Left ventricle myocardium superior (tissue), 1 donor: ENCODE results near the gene KIF26B. TPM values are rescaled to one million over a fixed set of nuclear protein-coding genes. Genes with fewer than 3 reads are reported as not detected.
"Not testable (repeated sequence)": the region's sequence is repeated elsewhere in the genome, so short reads cannot be mapped to it uniquely, and the experiment has no call there.

Source experiments
- ATAC-seq: fragments of 200-7000 bp; cut with Tn5 transposase; one replicate; pipeline ENCODE4 v1.9.1; 2020; ENCODE audit warnings: mild to moderate bottlenecking, moderate library complexity
- DNase-seq: peaks from one replicate; pipeline ENCODE4 v3.0.0-alpha.2; 2020
- intact Hi-C: fragments of 100-400 bp; cut with micrococcal nuclease; formaldehyde crosslinking; loops from one replicate; pipeline ENCODE4 v1.11.0; 2022
- total RNA-seq: library from RNA; stranded (reverse); fragmentation: NEBNext Ultra II Directional; extraction: Animal tissue kit (Norgen Biotek cat#: 25700); gene quantifications from one replicate; pipeline ENCODE4 v1.2.1, GENCODE V29; 2021
- donor health status: DM: no; HTN: yes; CAD: no; lungs with severe emphysema.

The KIF26B gene
- total RNA-seq, 1 donor from 2014 or later: 3.1 TPM

DNA sequence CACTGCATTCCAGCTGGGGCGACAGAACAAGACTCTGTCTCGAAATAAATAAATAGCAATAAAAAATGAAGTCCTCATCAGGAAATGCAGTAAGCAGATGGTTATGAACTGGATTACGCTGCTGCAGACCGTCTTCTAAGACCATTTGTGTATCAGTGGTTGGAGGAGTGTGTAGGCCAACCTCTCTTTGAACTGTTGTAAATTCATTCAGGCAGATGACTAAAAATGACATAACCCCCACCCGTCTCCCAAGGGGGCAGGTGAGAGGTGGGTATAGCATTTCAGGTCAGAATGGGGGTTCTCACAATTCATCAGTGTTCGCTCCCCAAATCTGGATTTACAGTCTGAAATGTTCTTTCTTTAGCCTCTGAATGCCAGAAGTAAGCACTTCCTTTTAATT, 177.3 kb downstream of the KIF26B start:
- ATAC-seq (no peak), DNase-seq (no peak)
- intact Hi-C loops: no loop called here

DNA sequence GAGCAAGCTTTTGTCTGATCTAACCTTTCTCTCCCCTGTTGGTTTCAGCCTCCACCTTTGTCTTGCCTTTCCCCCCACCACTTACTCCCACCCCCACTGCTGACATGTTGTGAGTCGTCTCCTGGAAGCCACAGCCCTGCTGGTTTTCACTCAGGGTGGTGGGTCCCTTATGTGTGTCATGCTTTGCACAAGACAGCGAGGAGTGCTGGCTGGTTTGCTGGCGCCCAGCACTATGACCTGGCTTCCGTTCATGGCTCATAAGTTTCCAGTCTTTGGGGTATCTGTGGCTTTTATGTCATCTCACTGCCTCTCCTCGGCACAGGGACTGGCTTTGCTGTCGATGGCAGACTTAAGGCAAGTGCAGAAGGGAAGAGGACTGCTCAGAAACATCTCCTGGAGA, 177.7 kb downstream of the KIF26B start:
- DNase-seq (no peak), ATAC-seq (no peak)
- intact Hi-C loops: no loop called here

DNA sequence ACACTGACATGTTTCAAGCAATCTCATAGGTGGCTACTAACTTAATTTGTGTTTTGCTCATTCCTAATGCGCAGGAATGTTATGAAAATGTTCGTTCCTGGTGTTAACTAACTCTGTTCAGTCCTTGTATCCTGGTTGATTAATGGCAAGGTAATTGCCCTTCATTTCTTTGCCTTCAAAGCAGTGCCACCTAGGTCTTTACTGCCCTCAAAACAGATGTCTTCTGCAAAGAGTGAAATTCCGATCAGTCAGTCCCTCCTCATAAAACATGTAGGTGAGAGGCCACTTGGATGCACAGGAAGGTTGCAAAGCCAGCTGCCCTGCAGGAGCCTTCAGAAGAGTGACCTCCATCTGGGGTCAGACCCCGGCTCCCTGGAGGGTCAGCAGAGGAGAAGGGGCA, 179.4 kb downstream of the KIF26B start:
- no peak for DNase-seq
- no peak for ATAC-seq
- intact Hi-C loops: no loop called here

DNA sequence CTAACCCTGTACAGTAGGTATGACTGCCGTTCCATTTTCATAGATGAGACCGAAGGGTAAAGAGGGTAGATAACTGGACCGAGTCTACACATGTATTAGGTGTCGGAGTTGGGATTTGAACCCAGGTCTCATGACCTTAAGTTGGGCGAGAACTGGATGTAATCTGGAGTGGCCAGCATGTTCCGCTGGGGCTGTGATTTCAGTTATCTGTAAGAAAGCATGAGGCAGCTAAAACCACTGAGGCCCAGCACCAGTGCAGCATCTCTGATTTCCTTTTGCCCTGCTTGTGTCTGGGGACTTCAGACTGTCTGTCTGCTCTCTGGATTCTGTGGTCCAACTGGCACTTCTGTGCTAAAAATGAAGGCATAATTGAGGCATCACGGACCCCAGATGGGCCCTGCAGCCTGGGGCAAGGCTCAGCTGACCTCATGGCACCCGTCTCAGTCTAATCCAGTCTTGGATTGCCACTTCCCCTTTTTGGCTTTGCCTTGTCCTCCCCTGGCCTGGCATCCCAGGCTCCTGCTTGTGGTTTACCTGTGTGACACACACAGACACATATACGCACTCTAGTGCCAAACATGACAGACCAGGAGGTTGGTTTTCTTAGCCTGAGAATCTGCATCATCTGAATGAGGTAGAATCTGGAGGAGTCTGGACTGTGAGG, 180.2 kb downstream of the KIF26B start:
- DNase-seq (no peak), ATAC-seq (no peak)
- intact Hi-C loops: no loop called here

DNA sequence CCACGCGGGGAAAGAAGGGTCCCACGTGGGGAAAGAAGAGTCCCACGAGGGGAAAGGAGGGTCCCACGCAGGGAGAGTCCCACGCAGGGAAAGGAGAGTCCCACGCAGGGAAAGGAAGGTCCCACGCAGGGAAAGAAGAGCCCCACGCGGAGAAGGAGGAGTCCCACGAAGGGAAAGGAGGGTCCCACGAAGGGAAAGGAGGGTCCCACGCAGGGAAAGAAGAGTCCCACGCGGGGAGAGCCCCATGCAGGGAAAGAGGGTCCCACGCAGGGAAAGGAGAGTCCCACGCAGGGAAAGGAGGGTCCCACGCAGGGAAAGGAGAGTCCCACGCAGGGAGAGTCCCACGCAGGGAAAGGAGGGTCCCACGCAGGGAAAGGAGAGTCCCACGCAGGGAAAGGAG, 180.9 kb downstream of the KIF26B start:
- ATAC-seq, DNase-seq, intact Hi-C loops: not testable (repeated sequence)

DNA sequence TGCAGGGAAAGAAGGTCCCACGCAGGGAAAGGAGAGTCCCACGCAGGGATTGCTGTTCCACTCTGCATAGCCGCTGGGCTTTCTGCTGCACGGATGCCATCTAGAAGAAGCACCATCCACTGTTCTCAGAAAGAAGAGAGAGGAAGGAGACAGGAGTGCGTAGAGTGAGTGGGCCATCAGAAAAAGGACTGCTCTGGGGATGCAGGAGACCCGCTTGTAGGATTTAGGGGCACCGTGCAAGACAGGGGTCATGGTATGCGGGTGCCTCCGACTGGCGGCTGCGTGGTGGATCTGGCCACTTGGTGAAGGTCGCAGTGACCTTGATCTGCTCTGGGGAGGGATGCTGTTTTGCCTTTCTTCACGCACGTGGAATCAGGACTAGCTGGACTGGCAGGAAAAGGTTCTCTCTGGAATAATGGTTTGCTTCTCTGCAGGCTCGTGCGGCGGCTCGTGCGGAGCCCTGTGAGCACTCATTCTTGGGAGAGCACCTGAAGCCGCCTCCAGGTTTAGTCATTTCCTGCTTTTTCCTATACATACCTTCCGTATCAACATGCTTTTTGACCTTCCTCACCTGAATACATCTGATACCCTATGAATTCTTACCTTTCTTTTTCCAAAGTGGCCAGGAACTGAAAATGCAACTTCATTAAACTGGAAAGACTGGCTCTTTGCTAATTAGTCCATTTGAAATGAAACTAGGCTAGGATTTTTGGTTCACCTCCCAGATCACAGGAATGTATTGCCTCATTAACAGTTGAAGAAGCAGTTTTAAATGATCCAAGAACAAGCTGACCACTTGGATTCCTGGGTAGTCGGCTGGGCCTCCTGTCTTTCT, 181.6 kb downstream of the KIF26B start:
- DNase-seq (no peak), ATAC-seq (no peak)
- intact Hi-C loops: no loop called here

DNA sequence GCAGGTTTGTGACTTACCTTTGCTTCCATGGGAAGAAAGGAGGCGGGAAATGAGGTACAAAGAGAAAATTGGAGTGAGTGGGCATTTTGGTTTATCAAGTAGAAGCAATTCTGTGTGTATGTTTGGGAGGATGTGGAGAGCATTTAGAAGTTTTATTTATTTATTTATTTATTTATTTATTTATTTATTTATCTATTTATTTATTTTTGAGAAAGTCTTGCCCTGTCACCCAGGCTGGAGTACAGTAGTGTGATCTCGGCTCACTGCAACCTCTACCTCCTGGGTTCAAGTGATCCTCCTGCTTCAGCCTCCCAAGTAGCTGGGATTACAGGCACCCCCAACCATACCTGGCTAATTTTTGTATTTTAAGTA, 182.2 kb downstream of the KIF26B start:
- ATAC-seq, DNase-seq, intact Hi-C loops: not testable (repeated sequence)

DNA sequence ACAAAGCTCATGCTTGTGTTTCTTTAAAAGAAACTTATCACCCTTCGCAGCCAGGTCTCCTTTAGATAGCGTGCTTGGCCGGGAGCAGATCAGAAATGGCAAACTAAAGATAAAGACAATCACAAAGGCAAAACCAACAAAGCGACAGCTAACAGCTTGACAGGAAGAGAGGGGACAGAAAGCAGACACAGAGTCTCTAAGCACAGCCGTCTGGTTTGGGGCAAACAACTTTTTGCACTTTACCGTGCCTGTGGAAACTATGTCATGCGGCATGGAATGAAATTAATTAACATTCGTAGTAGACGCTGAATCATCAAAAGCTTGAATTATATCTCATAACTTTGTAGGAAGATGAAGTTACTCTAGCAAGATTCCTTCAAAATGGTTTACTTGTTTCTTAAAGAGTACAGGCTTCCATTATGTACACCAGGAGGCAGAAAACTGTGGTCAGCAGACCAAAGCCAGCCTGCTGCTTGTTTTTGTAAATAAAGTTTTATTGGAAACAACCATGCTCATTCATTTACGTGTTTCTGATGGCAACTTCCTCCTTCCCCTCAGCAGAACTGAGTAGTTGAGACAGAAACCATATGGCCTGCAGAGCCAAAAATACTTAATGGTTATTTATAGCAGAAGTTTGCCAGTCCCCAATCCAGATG, 183.2 kb downstream of the KIF26B start:
- no peak for DNase-seq
- ATAC-seq: peak; percentile 91
- intact Hi-C loops: no loop called here

DNA sequence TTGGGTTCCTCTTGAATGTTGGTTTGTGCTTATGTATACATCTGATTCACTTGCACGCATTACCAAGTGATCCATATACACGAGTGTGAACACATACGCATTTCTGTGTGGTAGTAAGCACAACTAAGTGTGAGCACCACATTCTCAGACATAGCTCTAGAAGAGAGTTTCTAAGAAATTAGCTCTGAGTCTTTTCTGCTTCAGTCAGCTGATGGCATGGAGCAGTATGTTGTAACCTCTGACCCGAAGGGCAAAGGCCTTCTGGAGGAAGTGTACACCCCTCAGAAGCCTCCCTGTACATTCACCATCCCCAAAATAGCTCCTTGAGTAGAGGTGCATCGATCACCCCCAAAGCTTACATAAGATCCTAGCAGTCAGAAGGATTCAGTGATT, 183.7 kb downstream of the KIF26B start:
- no peak for DNase-seq
- no peak for ATAC-seq
- intact Hi-C loops: no loop called here

DNA sequence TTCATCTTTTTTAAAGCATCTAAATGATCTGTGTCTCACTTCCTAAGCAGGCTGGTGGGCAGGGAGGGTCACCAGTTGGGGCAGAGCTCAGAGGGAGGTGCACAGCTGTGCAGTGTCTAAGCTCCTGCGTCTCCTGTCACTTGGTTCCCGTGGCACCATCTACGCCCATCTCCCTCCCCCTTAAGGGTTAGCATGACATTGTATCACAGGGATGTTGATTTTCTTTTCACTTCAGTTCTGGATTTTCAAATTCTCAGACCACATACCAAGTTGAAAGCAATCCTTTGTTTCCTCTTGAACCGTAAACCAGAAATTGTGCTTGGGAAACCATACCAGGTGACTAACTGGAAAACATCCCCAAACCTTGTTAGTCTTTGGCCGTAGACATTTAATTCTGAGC, 187.0 kb downstream of the KIF26B start:
- intact Hi-C loops: no loop called here
- DNase-seq (no peak), ATAC-seq (no peak)

DNA sequence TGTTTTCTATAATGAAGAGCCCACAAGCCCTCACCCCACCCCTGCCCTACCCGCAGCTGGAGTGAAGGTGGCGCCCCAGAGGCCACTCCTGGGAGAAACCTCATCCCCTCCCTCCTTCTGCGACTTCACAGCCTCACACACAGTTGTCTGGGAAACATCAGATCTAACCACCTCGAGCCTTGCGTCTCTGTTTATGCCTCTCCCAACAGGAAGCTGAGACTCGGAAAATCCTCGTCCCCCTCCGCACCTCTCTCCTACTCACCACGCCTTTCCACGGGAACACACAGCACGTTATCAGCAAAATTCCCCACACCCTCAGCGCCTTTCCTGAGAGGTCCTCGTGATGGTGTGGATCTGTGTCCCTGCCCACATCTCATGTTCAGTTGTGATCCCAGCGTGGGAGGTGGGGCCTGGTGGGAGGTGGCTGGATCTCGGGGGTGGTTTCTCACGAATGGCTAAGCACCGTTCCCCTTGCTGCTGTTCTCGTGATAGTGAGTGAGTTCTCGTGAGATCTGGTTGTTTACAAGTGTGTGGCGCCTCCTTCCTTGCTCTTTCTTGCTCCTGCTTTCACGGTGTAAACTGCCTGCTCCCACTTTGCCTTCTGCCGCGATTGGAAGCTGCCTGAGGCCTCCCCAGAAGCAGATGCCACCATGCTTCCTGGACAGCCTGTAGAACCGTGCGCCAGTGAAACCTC, 190.6 kb downstream of the KIF26B start:
- ATAC-seq (no peak), DNase-seq (no peak)
- intact Hi-C loops: no loop called here

DNA sequence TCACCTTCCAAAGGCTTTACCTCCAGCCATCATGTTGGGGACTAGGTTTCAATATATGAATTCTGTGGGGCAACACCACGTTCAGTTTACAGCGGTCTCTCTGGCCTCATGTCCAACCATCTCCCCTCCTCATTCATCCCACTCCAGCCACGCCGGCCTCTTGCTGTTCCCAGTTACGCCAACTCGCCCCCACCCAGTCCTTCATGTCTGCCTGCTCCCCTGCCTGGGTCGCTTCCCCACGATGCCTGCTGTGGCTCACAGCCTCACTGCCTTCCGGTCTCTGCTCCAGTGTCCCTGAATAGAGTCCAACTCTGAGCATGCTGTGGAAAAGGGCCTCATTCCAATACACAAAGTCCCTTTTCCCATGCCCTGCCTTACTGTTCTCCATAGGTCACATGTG, 193.8 kb downstream of the KIF26B start:
- ATAC-seq (no peak), DNase-seq (no peak)
- intact Hi-C loops: no loop called here

DNA sequence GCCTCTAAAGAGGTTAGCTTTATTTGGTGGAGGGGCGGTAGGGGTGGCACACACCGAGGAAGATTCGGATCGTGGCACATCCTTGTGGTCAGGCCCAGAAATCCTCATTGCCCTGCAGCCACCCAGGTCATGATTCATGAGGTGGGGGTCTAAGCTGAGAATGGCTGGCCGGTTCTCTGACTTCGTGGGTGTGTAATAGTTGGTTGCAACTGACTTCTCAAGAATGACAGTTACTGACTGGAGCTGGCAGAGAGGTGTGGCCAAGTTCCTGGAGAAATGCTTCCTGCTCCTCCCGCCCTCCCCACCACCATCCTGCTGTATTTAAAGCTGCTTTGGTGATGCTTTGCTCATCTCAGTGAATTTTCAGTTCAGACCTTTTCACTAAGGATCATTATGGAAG, 198.6 kb downstream of the KIF26B start:
- ATAC-seq: no peak
- DNase-seq: no peak
- intact Hi-C loops: no loop called here

DNA sequence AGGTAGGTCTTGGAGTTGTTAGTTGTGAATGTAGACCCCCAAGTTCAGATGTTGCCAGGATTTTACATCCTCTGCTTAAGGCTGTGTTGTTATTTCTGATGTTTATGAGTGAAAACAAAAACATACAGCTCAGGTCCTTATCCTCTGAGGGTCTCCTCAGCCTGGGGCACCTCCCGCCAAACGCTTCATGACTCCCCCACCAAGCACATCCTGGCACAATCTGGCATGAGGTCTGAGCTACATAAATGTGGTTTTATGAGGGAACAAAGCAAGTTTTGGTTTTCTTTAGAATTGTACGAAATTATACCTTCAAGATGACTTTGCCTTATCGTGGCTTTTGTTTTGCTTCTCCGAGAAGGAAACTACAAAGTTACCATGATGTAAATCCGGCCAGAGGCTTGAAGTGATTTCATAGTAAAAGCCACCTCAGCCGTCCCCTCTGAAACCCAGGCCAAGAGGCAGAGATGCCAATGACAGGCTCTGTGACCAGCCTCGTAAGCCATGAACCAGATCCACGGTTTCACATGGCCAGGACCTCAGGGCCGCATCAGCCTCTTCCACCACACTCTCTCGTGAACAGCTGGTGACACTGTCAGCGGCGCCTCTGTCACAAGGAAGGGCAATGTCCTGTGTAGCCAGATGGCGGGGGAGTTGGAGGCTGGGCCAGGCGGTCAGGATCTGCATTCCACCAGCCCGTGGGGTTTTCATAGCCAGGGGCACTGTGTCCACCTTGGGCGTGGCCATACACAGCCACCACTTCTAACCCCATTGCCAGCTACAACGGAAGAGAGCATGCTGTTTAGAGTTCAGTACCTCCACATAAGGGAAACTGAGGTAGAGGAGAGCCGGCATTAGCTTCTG, 199.4 kb downstream of the KIF26B start:
- DNase-seq (no peak), ATAC-seq (no peak)
- intact Hi-C loops: no loop called here

DNA sequence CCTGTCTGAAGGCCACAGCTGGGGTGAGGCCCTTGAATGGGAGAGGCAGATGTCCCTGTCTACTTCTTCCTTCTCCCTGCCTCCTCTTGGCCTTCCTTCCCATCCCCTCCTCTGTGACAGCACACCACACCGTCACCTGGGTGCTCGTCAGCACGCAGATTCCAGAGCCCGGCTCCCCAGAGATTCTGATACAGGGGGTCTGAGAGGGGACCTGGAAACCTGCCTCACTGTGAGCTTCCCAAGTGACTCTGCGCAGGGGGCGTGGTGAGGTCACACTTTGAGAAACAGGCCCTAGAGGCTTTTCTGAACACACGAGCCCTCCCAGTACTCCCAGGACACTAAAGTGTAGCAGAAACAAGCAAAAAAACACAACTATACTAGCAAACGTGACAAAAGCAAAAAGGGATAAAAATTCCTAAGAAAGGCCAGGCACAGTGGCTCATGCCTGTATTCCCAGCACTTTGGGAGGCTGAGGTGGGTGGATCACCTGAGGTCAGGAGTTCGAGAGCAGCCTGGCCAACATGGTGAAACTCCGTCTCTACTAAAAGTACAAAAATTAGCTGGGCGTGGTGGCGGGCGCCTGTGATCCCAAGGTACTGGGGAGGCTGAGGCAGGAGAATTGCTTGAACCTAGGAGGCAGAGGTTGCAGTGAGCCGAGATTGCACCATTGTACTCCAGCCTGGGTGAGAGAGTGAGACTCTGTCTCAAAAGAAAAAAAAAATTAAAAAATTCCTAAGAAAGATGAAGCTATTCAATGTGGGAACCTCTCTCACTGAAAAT, 201.3 kb downstream of the KIF26B start:
- intact Hi-C loops, ATAC-seq, DNase-seq: not testable (repeated sequence)

DNA sequence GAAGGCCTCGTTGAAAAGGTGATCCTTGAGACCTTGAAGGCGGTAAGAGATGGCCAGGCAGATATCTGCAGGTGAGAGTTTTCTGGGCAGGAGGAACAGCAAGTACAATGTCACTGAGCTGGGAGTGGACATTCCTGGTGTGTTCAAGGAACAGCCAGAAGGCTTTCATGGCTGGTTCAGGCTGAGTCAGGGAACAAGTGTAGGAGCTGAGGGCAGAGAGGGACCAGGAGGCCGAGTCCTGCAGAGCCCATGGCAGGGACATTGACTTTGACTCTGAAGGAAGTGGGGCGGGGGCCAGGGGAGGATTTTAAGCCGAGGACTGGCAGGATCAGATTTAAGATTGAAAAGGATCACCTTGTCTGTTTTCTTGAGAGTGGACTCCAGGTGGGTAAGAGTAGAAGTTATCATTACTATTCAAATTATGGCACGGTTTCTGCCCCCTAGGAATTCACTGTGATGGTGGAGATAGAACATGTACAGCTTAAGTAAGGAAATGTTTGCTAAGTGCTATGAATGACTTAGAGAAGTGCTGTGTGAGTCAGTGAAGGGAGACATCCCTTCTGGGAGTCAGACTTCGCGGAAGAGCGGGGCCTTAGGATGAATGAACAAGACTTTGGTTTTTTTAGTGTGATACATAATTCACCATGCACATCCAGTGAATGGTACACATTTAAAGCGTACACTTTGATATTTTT, 202.3 kb downstream of the KIF26B start:
- intact Hi-C loops: no loop called here
- DNase-seq: no peak
- no peak for ATAC-seq

DNA sequence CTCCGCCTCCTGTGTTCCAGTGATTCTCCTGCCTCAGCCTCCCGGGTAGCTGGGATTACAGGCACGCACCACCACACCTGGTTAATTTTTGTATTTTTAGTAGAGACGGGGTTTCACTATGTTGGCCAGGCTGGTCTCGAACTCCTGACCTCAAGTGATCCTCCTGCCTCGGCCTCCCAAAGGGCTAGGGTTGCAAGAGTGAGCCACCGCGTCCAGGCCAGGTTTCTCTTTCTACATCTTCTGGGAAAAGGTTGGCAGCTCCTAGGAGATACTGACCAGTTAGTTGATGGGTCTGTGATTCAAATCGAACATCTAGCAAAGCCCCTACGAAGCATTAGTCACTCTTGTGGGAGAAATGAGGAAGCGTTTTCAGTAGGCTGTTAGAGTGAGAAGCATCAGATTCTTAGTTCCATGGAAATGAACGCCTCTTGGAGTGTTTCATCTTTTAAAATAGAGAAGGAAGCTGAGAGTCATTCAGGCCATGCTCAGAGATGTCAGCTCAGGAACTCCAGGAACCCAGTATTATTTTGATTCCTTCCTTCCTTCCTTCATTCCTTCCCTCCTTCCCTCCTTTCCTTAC, 204.4 kb downstream of the KIF26B start:
- ATAC-seq, intact Hi-C loops, DNase-seq: not testable (repeated sequence)
